GM12878 (cell line): ENCODE measurements around the gene FAM217B. TPM values are rescaled to one million over a fixed set of nuclear protein-coding genes. Genes with fewer than 3 reads are reported as not detected.

Source experiments
- ATAC-seq: fragments of 200-7000 bp; cut with Tn5 transposase; 3 replicates; pipeline ENCODE4 v1.9.1; 2020; ENCODE audit warnings: mild to moderate bottlenecking, moderate library complexity
- BruUV-seq: library from RNA; stranded (reverse); fragments of 400-500 nt; replicated peaks from 2 replicates; lab custom pipeline; 2021; lab: Mats Ljungman, UMichigan
- CTCF ChIA-PET: fragments of 300-600 bp; sonication (Branson Sonifier 250); formaldehyde crosslinking; extraction: SDS; loops from one replicate; lab custom pipeline; 2021; ENCODE audit warnings: inconsistent platforms; lab: Yijun Ruan, JAX
- POLR2A ChIA-PET: fragments of 350-600 bp; formaldehyde crosslinking; extraction: SDS; loops from one replicate; lab custom pipeline; 2021; ENCODE audit warnings: inconsistent platforms; lab: Charles Lee
- RAD21 ChIA-PET: fragments of 300-600 bp; sonication (Branson Sonifier 250); formaldehyde crosslinking; loops from one replicate; lab custom pipeline; 2023; ENCODE audit warnings: antibody characterized with exemption; ENCODE audit not compliant: unreplicated experiment; lab: Charles Lee
- SMC1A ChIA-PET: fragments of 300-600 bp; sonication (Branson Sonifier 250); formaldehyde crosslinking; loops from one replicate; lab custom pipeline; 2023; ENCODE audit not compliant: unreplicated experiment, uncharacterized antibody; lab: Charles Lee
- DNase-seq: peaks from one replicate; pipeline ENCODE4 v3.0.0-alpha.2; 2011; ENCODE audit warnings: low read depth, low spot score
- FAIRE-seq: peaks from 3 replicates; lab custom pipeline; 2011; peaks lifted over from hg19 to GRCh38; lab: Jason Lieb, UNC
- H2AFZ ChIP-seq: 2 replicates; pipeline ENCODE4 v1.6.0; 2011; ENCODE audit warnings: low read depth, low read length, control low read depth; ENCODE audit not compliant: control insufficient read depth
- H3K27ac ChIP-seq: 2 replicates; pipeline ENCODE4 v1.5.1; 2011; ENCODE audit warnings: control low read depth; ENCODE audit not compliant: control insufficient read depth, insufficient read depth
- H3K27me3 ChIP-seq, 2 experiments: replicated peaks in 1 of 2; 2 replicates each; pipeline versions ENCODE4 v1.6.0 to v1.6.1; 2011; ENCODE audit warnings: low read length in 1 of 2; ENCODE audit not compliant: control insufficient read depth in 2 of 2, insufficient read depth in 2 of 2
- H3K36me3 ChIP-seq, 2 experiments: 2 replicates each; pipeline ENCODE4 v1.5.1; 2011; ENCODE audit warnings: low read length in 1 of 2; ENCODE audit not compliant: control insufficient read depth in 2 of 2, insufficient read depth in 2 of 2
- H3K4me1 ChIP-seq: 2 replicates; pipeline ENCODE4 v1.6.1; 2011; ENCODE audit warnings: mild to moderate bottlenecking, low read length, moderate library complexity, mixed read lengths; ENCODE audit not compliant: control insufficient read depth, insufficient read depth
- H3K4me2 ChIP-seq: 2 replicates; pipeline ENCODE4 v1.6.0; 2011; ENCODE audit warnings: control low read depth; ENCODE audit not compliant: control insufficient read depth, insufficient read depth
- H3K4me3 ChIP-seq: fragments of 200-600 bp; sonication (generic); 2 replicates; pipeline ENCODE4 v1.5.1; 2016
- H3K79me2 ChIP-seq: 2 replicates; pipeline ENCODE4 v1.6.0; 2011; ENCODE audit warnings: low read length; ENCODE audit not compliant: control insufficient read depth, insufficient read depth
- H3K9ac ChIP-seq: 2 replicates; pipeline ENCODE4 v1.8.0; 2011; ENCODE audit warnings: low read length, control low read depth, mixed read lengths; ENCODE audit not compliant: control insufficient read depth, insufficient read depth
- H3K9me3 ChIP-seq: replicated peaks from 3 replicates; pipeline ENCODE4 v1.5.1; 2011; ENCODE audit warnings: mild to moderate bottlenecking, low read length; ENCODE audit not compliant: control insufficient read depth, insufficient read depth
- H4K20me1 ChIP-seq: 2 replicates; pipeline ENCODE4 v1.6.0; 2011; ENCODE audit not compliant: control insufficient read depth, insufficient read depth
- CREM ChIP-seq: IDR thresholded peaks from 2 replicates; pipeline ENCODE4 v1.6.1; 2014; ENCODE audit warnings: antibody characterized with exemption, low read depth
- EP300 ChIP-seq, 2 experiments: fragments of 150-350 bp in 1 of 2; IDR thresholded peaks; 2 replicates each; pipeline ENCODE4 v1.6.1; 2011 to 2012; ENCODE audit warnings: low read depth in 2 of 2, low read length in 2 of 2, borderline replicate concordance in 1 of 2, improper control_type of control experiment in 1 of 2, inconsistent platforms in 1 of 2; ENCODE audit not compliant: control insufficient read depth in 1 of 2
- NBN ChIP-seq: fragments of 450-650 bp; IDR thresholded peaks from 2 replicates; pipeline ENCODE4 v1.6.1; 2016
- POU2F2 ChIP-seq: IDR thresholded peaks from 3 replicates; pipeline ENCODE4 v1.6.1; 2011; ENCODE audit warnings: low read depth, mild to moderate bottlenecking, low read length, borderline replicate concordance
- RAD51 ChIP-seq: fragments of 450-650 bp; IDR thresholded peaks from 2 replicates; pipeline ENCODE4 v1.6.1; 2016; ENCODE audit warnings: moderate library complexity, mild to moderate bottlenecking, inconsistent platforms
- TAF1 ChIP-seq: IDR thresholded peaks from 2 replicates; pipeline ENCODE4 v1.6.1; 2011; ENCODE audit warnings: mild to moderate bottlenecking, low read depth, low read length, borderline replicate concordance
- WGBS: methylation state at CpG from one replicate; pipeline ENCODE4 v1.1.6; 2016; ENCODE audit warnings: low lambda C conversion rate; ENCODE audit not compliant: insufficient replicate concordance, insufficient coverage; ENCODE audit errors: missing lambda C conversion rate; 5-methylcytosine and 5-hydroxymethylcytosine counted together
- in situ Hi-C: fragments of 300-500 bp; cut with MboI; formaldehyde crosslinking; loops from 9 replicates; pipeline ENCODE4 v1.14.3; 2018; ENCODE audit warnings: mixed read lengths
- intact Hi-C: fragments of 100-400 bp; cut with micrococcal nuclease; formaldehyde crosslinking; loops from one replicate; pipeline ENCODE4 v1.14.2; 2022; ENCODE audit not compliant: unreplicated experiment
- polyA plus RNA-seq, 11 experiments: library from polyadenylated mRNA; depleted of rRNA in 4 of 11; unstranded in 6 of 11; stranded (reverse) in 5 of 11; fragments of >200 nt; fragmentation: Nextera tagmentation in 4 of 11; fragmentation: Illumina TruSeq in 1 of 11; extraction: Ambion mirVana in 4 of 11; extraction: Trizol in 1 of 11; gene quantifications; 1 replicate in 1 of 11; 2 replicates in 10 of 11; pipeline versions ENCODE4 v1.2.1 to v1.2.3, GENCODE V29; 2011 to 2016; ENCODE audit warnings: inconsistent platforms in 2 of 11, missing spikeins in 2 of 11, low read depth in 1 of 11
- total RNA-seq, 4 experiments: library from RNA; depleted of rRNA in 3 of 4; stranded (reverse); fragments of >200 nt in 3 of 4; fragmentation: Illumina TruSeq in 1 of 4; extraction: Trizol in 1 of 4; gene quantifications; 2 replicates each; pipeline versions ENCODE4 v1.2.1 to v1.2.3, GENCODE V29; 2013 to 2021
- TF ChIP-seq, protein P1 (sequence below): fragments of 150-350 bp; IDR thresholded peaks from 2 replicates; pipeline ENCODE4 v1.6.1; 2014; ENCODE audit warnings: mild to moderate bottlenecking, low read depth, low read length
- TF ChIP-seq, protein P2 (sequence below): IDR thresholded peaks from 2 replicates; pipeline ENCODE4 v1.6.1; 2011; ENCODE audit warnings: low read depth, low read length, improper control_type of control experiment, borderline replicate concordance

The FAM217B gene
- total and polyA plus RNA-seq, 10 of the 15 experiments (the other 5 are each of a cell fraction or from before 2014, with no cell fraction given) = 6.3 to 18.3 (median 10.6) TPM

DNA sequence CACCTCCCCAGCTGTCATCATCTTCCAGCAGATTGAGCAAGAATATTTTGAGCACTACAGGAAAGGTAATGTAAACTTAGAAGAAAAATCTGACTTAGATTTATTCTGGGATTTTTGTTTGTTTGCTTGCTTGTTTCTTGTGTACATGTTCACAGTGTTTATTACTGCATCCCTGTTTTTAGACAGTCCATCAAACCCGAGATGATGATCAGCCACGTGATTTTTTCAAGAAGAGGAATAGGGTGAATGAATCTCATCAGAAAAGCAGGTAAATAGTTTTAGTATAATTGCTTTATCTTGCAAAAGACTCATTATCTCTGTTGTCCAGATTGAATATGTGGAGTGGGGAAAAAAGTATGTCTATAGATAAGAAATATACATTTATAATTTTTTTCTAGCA is 2.1 kb downstream of the FAM217B start (continued):
- no peak for TF ChIP-seq POU2F2

DNA sequence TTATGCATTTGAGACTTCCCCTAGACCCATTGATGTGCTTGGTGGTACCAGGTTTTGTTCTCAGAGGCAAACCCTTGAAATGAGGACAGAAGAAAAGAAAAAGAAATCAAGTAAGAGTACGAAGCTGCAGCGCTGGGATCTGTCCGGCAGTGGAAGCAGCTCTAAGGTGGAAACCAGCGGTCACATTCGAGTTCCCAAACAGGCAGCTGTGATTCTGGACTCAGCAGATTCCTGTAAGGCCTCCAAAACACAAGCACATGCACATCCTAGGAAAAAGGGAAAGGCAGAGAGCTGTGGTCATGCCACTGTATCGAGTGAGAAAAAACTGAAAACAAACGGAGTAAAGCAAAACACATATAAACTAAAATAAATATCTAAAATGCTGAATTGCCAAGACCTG is 4.5 kb downstream of the FAM217B start:
- RAD21 ChIA-PET = no interaction called here

DNA sequence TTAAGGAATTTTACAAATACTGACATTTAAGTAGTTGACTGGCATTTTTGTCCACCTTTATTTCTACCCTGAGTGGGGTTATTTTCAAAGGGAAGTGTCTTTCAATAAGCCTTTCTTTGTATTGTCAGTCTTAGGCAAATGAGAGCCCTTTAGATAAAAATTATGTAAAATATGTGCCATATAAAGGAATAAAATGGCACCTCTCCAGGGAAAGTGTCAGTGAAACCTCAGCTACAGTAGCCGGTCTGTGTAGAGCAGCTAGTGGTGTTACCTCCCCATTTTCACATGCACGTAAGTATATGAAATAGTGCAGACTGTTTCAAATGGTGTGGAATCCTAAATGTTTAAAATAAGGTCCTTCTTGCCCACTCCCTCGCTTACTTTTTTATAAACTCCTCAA is 5.0 kb downstream of the FAM217B start:
- no peak for DNase-seq
- H3K4me1 ChIP-seq = peaks cover 6% of the 10 kb centered on the region
- SMC1A ChIA-PET = interaction anchor here (0.7 kb wide), 1 partner anchor 11 kb away, joined by 4 read pairs; no protein-coding TSS in a partner anchor
- RAD21 ChIA-PET = interaction anchor here (1.2 kb wide), 1 partner anchor 9 kb away, joined by 3 read pairs; no protein-coding TSS in a partner anchor
- intact Hi-C loops = loop anchor here (10.0 kb wide), 1 partner anchor 110 kb away; no protein-coding TSS in a partner anchor
- TF ChIP-seq EP300 (IDR thresholded peaks at IDR 0.05; ENCODE audit: borderline replicate concordance in 1 of 2, control insufficient read depth in 1 of 2, low read depth in 2 of 2, low read length in 2 of 2) = no peak
- no peak for TF ChIP-seq NBN
- TF ChIP-seq, protein P1, sequence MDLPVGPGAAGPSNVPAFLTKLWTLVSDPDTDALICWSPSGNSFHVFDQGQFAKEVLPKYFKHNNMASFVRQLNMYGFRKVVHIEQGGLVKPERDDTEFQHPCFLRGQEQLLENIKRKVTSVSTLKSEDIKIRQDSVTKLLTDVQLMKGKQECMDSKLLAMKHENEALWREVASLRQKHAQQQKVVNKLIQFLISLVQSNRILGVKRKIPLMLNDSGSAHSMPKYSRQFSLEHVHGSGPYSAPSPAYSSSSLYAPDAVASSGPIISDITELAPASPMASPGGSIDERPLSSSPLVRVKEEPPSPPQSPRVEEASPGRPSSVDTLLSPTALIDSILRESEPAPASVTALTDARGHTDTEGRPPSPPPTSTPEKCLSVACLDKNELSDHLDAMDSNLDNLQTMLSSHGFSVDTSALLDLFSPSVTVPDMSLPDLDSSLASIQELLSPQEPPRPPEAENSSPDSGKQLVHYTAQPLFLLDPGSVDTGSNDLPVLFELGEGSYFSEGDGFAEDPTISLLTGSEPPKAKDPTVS = no peak
- TF ChIP-seq, protein P2, sequence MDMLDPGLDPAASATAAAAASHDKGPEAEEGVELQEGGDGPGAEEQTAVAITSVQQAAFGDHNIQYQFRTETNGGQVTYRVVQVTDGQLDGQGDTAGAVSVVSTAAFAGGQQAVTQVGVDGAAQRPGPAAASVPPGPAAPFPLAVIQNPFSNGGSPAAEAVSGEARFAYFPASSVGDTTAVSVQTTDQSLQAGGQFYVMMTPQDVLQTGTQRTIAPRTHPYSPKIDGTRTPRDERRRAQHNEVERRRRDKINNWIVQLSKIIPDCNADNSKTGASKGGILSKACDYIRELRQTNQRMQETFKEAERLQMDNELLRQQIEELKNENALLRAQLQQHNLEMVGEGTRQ = no peak
- no peaks in the 10 kb centered on the region for H3K9me3 ChIP-seq
- FAIRE-seq = no peak
- no TSS peak for BruUV-seq
- no peak for ATAC-seq
- H3K9ac ChIP-seq = no peak overlapping the region
- no peak overlapping the region for H3K4me2 ChIP-seq
- H3K79me2 ChIP-seq = peaks cover 8% of the 10 kb centered on the region; the same call in 1 of the 2 replicates
- H2AFZ ChIP-seq = no peak overlapping the region
- H3K4me3 ChIP-seq = no peak overlapping the region
- H4K20me1 ChIP-seq = no peaks in the 10 kb centered on the region
- CTCF ChIA-PET = interaction anchor here (12.8 kb wide), 1 partner anchor 8 kb away, joined by 173 read pairs; the partner anchor contains the start of genes FAM217B, PPP1R3D and SYCP2
- H3K36me3 ChIP-seq = peaks cover 0 to 1% of the 10 kb centered on the region in 2 experiments; a peak in 1 of 4 replicates
- 83% methylated on average over 3 of the region's 3 CpGs for WGBS
- in situ Hi-C loops = no loop called here
- no peak overlapping the region for H3K27ac ChIP-seq
- no peaks in the 10 kb centered on the region for H3K27me3 ChIP-seq
- POLR2A ChIA-PET = interaction anchor here (1.5 kb wide), 1 partner anchor 10 kb away, joined by 3 read pairs; no protein-coding TSS in a partner anchor

More for the DNA sequence above, 4.5 kb downstream of the FAM217B start:
- Histone ChIP-seq H3K9ac (no peak overlapping the region), H2AFZ (no peak overlapping the region), H3K4me3 (no peak overlapping the region), H3K79me2 (peaks cover 8% of the 10 kb centered on the region; the same call in 1 of the 2 replicates), H3K9me3 (no peaks in the 10 kb centered on the region), H3K27ac (no peak overlapping the region), H3K4me1 (peaks cover 6% of the 10 kb centered on the region), H3K4me2 (no peak overlapping the region), H3K36me3 (peaks cover 0 to 1% of the 10 kb centered on the region in 2 experiments; a peak in 1 of 4 replicates), H3K27me3 (no peaks in the 10 kb centered on the region), H4K20me1 (no peaks in the 10 kb centered on the region)
- DNase-seq (no peak), ATAC-seq (no peak), FAIRE-seq (no peak)
- intact Hi-C loops = loop anchor here (10.0 kb wide), 1 partner anchor 110 kb away; no protein-coding TSS in a partner anchor
- 95% methylated on average over 7 of the region's 7 CpGs for WGBS
- POLR2A ChIA-PET = interaction anchor here (1.5 kb wide), 1 partner anchor 10 kb away, joined by 3 read pairs; no protein-coding TSS in a partner anchor
- SMC1A ChIA-PET = interaction anchor here (1.4 kb wide), 1 partner anchor 105 kb away, joined by 3 read pairs; no protein-coding TSS in a partner anchor
- CTCF ChIA-PET = interaction anchor here (12.8 kb wide), 1 partner anchor 7 kb away, joined by 173 read pairs; the partner anchor contains the start of genes FAM217B, PPP1R3D and SYCP2
- no peak for TF ChIP-seq RAD51
- TF ChIP-seq CREM = no peak
- TF ChIP-seq TAF1 = no peak
- no TSS peak for BruUV-seq
- in situ Hi-C loops = no loop called here
